ENCODE measurements around the gene FGFR2. TPM values are rescaled to one million over a fixed set of nuclear protein-coding genes. Genes with fewer than 3 reads are reported as not detected.

FGFR2 gene
- total RNA-seq, 1 donor: 0.86 TPM

DNA sequence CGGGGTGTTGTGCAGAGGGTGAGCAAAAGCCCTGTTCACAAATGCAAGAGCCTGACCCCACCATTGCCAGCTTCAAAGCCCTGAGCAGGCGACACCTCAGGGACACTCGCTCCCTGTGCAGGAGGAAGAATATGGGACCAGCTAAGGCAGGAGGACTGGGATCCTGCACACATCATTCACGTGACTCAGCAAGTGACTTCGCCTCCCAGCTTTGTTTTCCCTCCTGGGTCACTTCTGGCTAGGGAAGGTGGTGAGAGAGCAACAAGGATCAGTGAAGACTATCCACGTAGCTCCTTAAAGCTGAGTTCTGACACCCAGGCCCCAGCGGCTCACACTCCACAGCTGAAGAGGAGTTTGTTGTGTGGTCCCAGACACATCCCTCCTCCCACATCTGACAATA, 164.3 kb downstream of the FGFR2 start:
- no peak for DNase-seq (ENCODE audit: low read depth)
- TF ChIP-seq CTCF (IDR thresholded peaks at IDR 0.05; ENCODE audit: insufficient read depth, low read depth, low read length): no peak
- no peak overlapping the region for H3K4me3 ChIP-seq (ENCODE audit: low read depth, low read length)

DNA sequence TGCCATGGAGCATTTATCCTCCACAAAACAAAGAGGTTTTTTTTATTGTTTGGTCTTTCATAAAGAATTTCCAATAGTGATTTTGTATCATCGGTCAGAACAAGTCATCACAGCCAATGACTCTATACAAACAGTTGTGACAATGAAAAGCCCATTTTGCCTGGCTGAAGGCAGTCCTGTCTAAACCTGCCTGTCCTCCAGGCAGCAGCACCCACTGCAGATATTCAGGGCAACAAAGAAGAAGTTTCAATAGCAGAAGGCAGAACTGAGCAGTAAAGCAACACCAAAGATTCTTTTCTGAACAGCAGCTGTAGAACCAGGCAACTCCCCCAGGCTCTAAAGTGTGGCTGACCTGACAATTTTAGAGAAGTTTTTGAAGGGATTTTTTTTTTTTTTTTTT, 169.4 kb downstream of the FGFR2 start:
- no peak for TF ChIP-seq CTCF (IDR thresholded peaks at IDR 0.05; ENCODE audit: insufficient read depth, low read depth, low read length)
- H3K4me3 ChIP-seq (ENCODE audit: low read depth, low read length): no peak overlapping the region
- no peak for DNase-seq (ENCODE audit: low read depth)
